ENCODE results near the gene SFXN5. TPM values are rescaled to one million over a fixed set of nuclear protein-coding genes. Genes with fewer than 3 reads are reported as not detected.

Gene SFXN5
- total RNA-seq, 2 donors from 2014 or later, result 16.1 to 26.4 TPM

GRCh38 chr2:72988041-72988440 lies 83.5 kb downstream of the SFXN5 start:
- TF ChIP-seq CTCF (IDR thresholded peaks at IDR 0.05), result no peak
- H3K9ac ChIP-seq (ENCODE audit: low read depth in 2 of 2, low read length in 2 of 2), result no peak overlapping the region
- intact Hi-C loops (cut with DNase I), result no loop called here
- no peaks in the 10 kb centered on the region for H3K27me3 ChIP-seq
- H3K4me3 ChIP-seq, result no peak overlapping the region
- H3K36me3 ChIP-seq, result no peaks in the 10 kb centered on the region
- H3K4me1 ChIP-seq, result no peaks in the 10 kb centered on the region
- no peak overlapping the region for H3K27ac ChIP-seq
- H3K9me3 ChIP-seq, result no peaks in the 10 kb centered on the region
- no peak for DNase-seq

GRCh38 chr2:72985891-72986683 lies 85.4 kb downstream of the SFXN5 start:
- intact Hi-C loops (cut with DNase I), result no loop called here
- no peak for DNase-seq
- Histone ChIP-seq H3K36me3 (no peaks in the 10 kb centered on the region), H3K9me3 (no peaks in the 10 kb centered on the region), H3K9ac (ENCODE audit: low read depth in 2 of 2, low read length in 2 of 2) (no peak overlapping the region), H3K27ac (no peak overlapping the region), H3K27me3 (no peaks in the 10 kb centered on the region), H3K4me1 (no peaks in the 10 kb centered on the region), H3K4me3 (no peak overlapping the region)
- TF ChIP-seq CTCF (IDR thresholded peaks at IDR 0.05), result no peak

- intact Hi-C loops (cut with DNase I), result no loop called here
- Histone ChIP-seq H3K9ac (ENCODE audit: low read depth in 2 of 2, low read length in 2 of 2) (no peak overlapping the region), H3K4me3 (no peak overlapping the region)
Measured at GRCh38 chr2:72985136-72985535, 86.4 kb downstream of the SFXN5 start.

GRCh38 chr2:72984172-72984671 lies 87.3 kb downstream of the SFXN5 start:
- Histone ChIP-seq H3K4me3 (no peak overlapping the region), H3K27me3 (no peaks in the 10 kb centered on the region), H3K4me1 (no peaks in the 10 kb centered on the region), H3K36me3 (no peaks in the 10 kb centered on the region), H3K9me3 (no peaks in the 10 kb centered on the region), H3K27ac (no peak overlapping the region), H3K9ac (ENCODE audit: low read depth in 2 of 2, low read length in 2 of 2) (no peak overlapping the region)
- no peak for DNase-seq
- intact Hi-C loops (cut with DNase I), result no loop called here
- TF ChIP-seq CTCF (IDR thresholded peaks at IDR 0.05), result no peak

More at GRCh38 chr2:72985136-72985535, 86.4 kb downstream of the SFXN5 start:
- no peak for DNase-seq
- TF ChIP-seq CTCF (IDR thresholded peaks at IDR 0.05), result no peak
- Histone ChIP-seq H3K27me3 (no peaks in the 10 kb centered on the region), H3K9me3 (no peaks in the 10 kb centered on the region), H3K36me3 (no peaks in the 10 kb centered on the region), H3K4me1 (no peaks in the 10 kb centered on the region), H3K27ac (no peak overlapping the region)

DNA sequence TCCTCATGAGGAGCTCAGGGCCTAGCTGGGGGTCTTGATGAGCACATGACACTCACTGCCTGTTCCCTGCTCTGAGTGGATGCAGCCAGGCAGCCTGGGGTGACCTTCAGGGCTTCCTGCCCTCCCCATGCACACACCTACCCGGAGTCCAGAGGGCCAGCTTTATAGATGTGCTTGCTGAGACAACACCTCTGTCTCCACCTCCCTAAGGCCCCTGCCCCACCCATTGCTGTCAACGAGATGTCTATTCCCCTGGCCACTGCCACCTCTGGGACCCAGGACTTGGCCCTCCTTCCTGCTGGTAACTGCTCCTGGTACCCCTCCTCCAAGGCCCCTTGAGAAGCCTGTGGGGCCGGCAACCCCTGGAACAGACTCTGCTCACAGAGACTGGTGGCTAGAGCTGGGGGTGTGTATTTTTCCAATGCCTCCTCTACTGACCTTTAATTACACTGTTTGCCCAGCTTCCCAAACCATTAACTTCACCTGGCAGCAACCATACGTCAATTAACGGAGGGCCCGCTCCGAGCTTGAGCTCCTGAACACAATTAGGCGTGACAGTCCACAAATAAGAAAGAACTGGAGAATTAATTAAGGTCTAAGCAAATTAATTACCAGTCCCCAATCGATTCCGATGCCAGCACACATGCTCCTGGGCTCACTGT lies 87.9 kb downstream of the SFXN5 start:
- H3K9me3 ChIP-seq, result no peaks in the 10 kb centered on the region
- no peaks in the 10 kb centered on the region for H3K36me3 ChIP-seq
- no peaks in the 10 kb centered on the region for H3K4me1 ChIP-seq
- TF ChIP-seq CTCF (IDR thresholded peaks at IDR 0.05), result no peak
- H3K4me3 ChIP-seq, result no peak overlapping the region
- intact Hi-C loops (cut with DNase I), result no loop called here
- no peaks in the 10 kb centered on the region for H3K27me3 ChIP-seq
- no peak overlapping the region for H3K27ac ChIP-seq
- DNase-seq, result peak; percentile 43
- H3K9ac ChIP-seq (ENCODE audit: low read depth in 2 of 2, low read length in 2 of 2), result no peak overlapping the region
